HCT116 (cell line): ENCODE results near the gene LDLRAD4. TPM values are rescaled to one million over a fixed set of nuclear protein-coding genes. Genes with fewer than 3 reads are reported as not detected.

ENCODE experiments used
- ATAC-seq: fragments of 200-7000 bp; cut with Tn5 transposase; 2 replicates; pipeline ENCODE4 v1.9.1; 2020; ENCODE audit warnings: mild to moderate bottlenecking, moderate library complexity
- BruUV-seq: library from RNA; stranded (reverse); fragments of 400-500 nt; replicated peaks from 2 replicates; lab custom pipeline; 2021; lab: Mats Ljungman, UMichigan
- CTCF ChIA-PET: fragments of 300-600 bp; sonication (Branson Sonifier 250); formaldehyde crosslinking; loops from one replicate; lab custom pipeline; 2021; ENCODE audit warnings: antibody characterized with exemption; lab: Charles Lee
- POLR2A ChIA-PET: fragments of 300-600, 350-600 bp; sonication (Branson Sonifier 250); formaldehyde crosslinking; loops from one replicate; lab custom pipeline; 2021; ENCODE audit warnings: antibody characterized with exemption; lab: Charles Lee
- RAD21 ChIA-PET, 2 experiments: fragments of 300-600 bp; sonication (Branson Sonifier 250); formaldehyde crosslinking; loops; one replicate each; lab custom pipeline; 2023; ENCODE audit warnings: low total read pairs in 2 of 2; ENCODE audit not compliant: uncharacterized antibody in 2 of 2, unreplicated experiment in 2 of 2, low non-redundant PET in 1 of 2; lab: Charles Lee
- DNase-seq: peaks from one replicate; pipeline ENCODE4 v3.0.0-alpha.2; 2010; ENCODE audit warnings: low read depth, low spot score
- H2AFZ ChIP-seq: fragments of 200-600 bp; shearing (Covaris generic), sonication (generic); 2 replicates; pipeline ENCODE4 v1.6.1; 2017; ENCODE audit warnings: low read depth, mixed run types, mixed read lengths, antibody characterized with exemption, low read length; ENCODE audit not compliant: poor library complexity, severe bottlenecking
- H3K27ac ChIP-seq: 2 replicates; pipeline ENCODE4 v1.5.1; 2012; ENCODE audit warnings: low read depth, low read length
- H3K27me3 ChIP-seq: fragments of 200-600 bp; sonication (generic); 2 replicates; pipeline ENCODE4 v1.6.1; 2016; ENCODE audit warnings: mixed run types, low read length, mixed read lengths; ENCODE audit not compliant: insufficient read depth
- H3K36me3 ChIP-seq, 2 experiments: fragments of 200-500 bp in 1 of 2; fragments of 200-600 bp in 1 of 2; sonication (Bioruptor generic) in 1 of 2; sonication (generic) in 1 of 2; 2 replicates each; pipeline versions ENCODE4 v1.5.1 to v1.6.1; 2014 to 2016; ENCODE audit warnings: low read length in 2 of 2, inconsistent platforms in 1 of 2, mixed read lengths in 1 of 2, mixed run types in 1 of 2; ENCODE audit not compliant: insufficient read depth in 2 of 2, control insufficient read depth in 1 of 2
- H3K4me1 ChIP-seq, 2 experiments: fragments of 200-600 bp in 1 of 2; sonication (generic) in 1 of 2; 2 replicates each; pipeline versions ENCODE4 v1.5.1 to v1.6.1; 2012 to 2017; ENCODE audit warnings: low read length in 2 of 2, inconsistent platforms in 1 of 2, mild to moderate bottlenecking in 1 of 2, mixed read lengths in 1 of 2, mixed run types in 1 of 2, moderate library complexity in 1 of 2; ENCODE audit not compliant: insufficient read depth in 2 of 2, control insufficient read depth in 1 of 2
- H3K4me2 ChIP-seq: fragments of 200-600 bp; sonication (generic); 2 replicates; pipeline ENCODE4 v1.6.1; 2017; ENCODE audit warnings: mixed run types, low read length, mixed read lengths
- H3K4me3 ChIP-seq, 2 experiments: fragments of 200-600 bp in 1 of 2; sonication (generic) in 1 of 2; replicated peaks in 1 of 2; 2 replicates each; pipeline ENCODE4 v1.5.1; 2011 to 2016; ENCODE audit warnings: low read length in 2 of 2, control low read depth in 1 of 2, low read depth in 1 of 2, mild to moderate bottlenecking in 1 of 2, mixed read lengths in 1 of 2, mixed run types in 1 of 2
- H3K79me2 ChIP-seq: fragments of 200-600 bp; sonication (generic); 2 replicates; pipeline ENCODE4 v1.6.1; 2017; ENCODE audit warnings: mild to moderate bottlenecking, mixed run types, low read length, moderate library complexity, mixed read lengths; ENCODE audit not compliant: insufficient read depth
- H3K9ac ChIP-seq: fragments of 200-600 bp; sonication (generic); 2 replicates; pipeline ENCODE4 v1.6.1; 2016; ENCODE audit warnings: low read length, mixed read lengths
- H3K9me2 ChIP-seq: fragments of 200-600 bp; sonication (generic), shearing (Covaris generic); 2 replicates; pipeline ENCODE4 v1.6.1; 2017; ENCODE audit warnings: mixed run types, mild to moderate bottlenecking, moderate library complexity; ENCODE audit not compliant: insufficient read depth
- H3K9me3 ChIP-seq, 2 experiments: fragments of 200-500 bp in 1 of 2; fragments of 200-600 bp in 1 of 2; sonication (Bioruptor generic) in 1 of 2; sonication (generic) in 1 of 2; 2 replicates each; pipeline ENCODE4 v1.6.1; 2014 to 2017; ENCODE audit warnings: low read length in 2 of 2, mixed read lengths in 2 of 2, inconsistent platforms in 1 of 2, low read depth in 1 of 2, mild to moderate bottlenecking in 1 of 2, mixed run types in 1 of 2, moderate library complexity in 1 of 2; ENCODE audit not compliant: control insufficient read depth in 1 of 2, insufficient read depth in 1 of 2
- H4K20me1 ChIP-seq: fragments of 200-600 bp; sonication (generic), shearing (Covaris generic); 2 replicates; pipeline ENCODE4 v1.6.1; 2017; ENCODE audit warnings: mixed run types, mild to moderate bottlenecking, moderate library complexity; ENCODE audit not compliant: insufficient read depth
- CBX3 ChIP-seq: IDR thresholded peaks from 2 replicates; pipeline ENCODE4 v1.6.1; 2012; ENCODE audit warnings: low read depth
- CTCF ChIP-seq, 3 experiments: fragments of 200-600 bp in 1 of 3; sonication (generic) in 1 of 3; IDR thresholded peaks in 2 of 3; conservative IDR thresholded peaks in 1 of 3; 2 replicates each; pipeline ENCODE4 v1.5.1; 2012 to 2017; ENCODE audit warnings: low read depth in 2 of 3, low read length in 2 of 3, antibody characterized with exemption in 1 of 3, borderline replicate concordance in 1 of 3, control low read depth in 1 of 3, mild to moderate bottlenecking in 1 of 3, mixed read lengths in 1 of 3, mixed run types in 1 of 3, moderate library complexity in 1 of 3; ENCODE audit not compliant: insufficient read depth in 1 of 3
- ELF1 ChIP-seq: IDR thresholded peaks from 2 replicates; pipeline ENCODE4 v1.6.1; 2012; ENCODE audit warnings: low read depth, borderline replicate concordance
- EZH2phosphoT487 ChIP-seq: fragments of 200-600 bp; IDR thresholded peaks from 2 replicates; pipeline ENCODE4 v1.6.1; 2018; ENCODE audit warnings: antibody characterized with exemption, borderline replicate concordance
- FOSL1 ChIP-seq: IDR thresholded peaks from 2 replicates; pipeline ENCODE4 v1.6.1; 2012; ENCODE audit warnings: low read depth
- RAD21 ChIP-seq: IDR thresholded peaks from 2 replicates; pipeline ENCODE4 v1.6.1; 2012; ENCODE audit warnings: low read depth, mild to moderate bottlenecking
- REST ChIP-seq: IDR thresholded peaks from 2 replicates; pipeline ENCODE4 v1.6.1; 2012; ENCODE audit warnings: low read depth
- SP1 ChIP-seq: IDR thresholded peaks from 2 replicates; pipeline ENCODE4 v1.6.1; 2012; ENCODE audit warnings: low read depth
- SRF ChIP-seq: IDR thresholded peaks from 2 replicates; pipeline ENCODE4 v1.6.1; 2012; ENCODE audit warnings: low read depth
- TCF7L2 ChIP-seq: IDR thresholded peaks from 2 replicates; pipeline ENCODE4 v1.7.0; 2011; ENCODE audit warnings: borderline replicate concordance, inconsistent platforms; ENCODE audit not compliant: insufficient read depth, insufficient read length; ENCODE audit errors: extremely low read depth
- ZBTB33 ChIP-seq: IDR thresholded peaks from 2 replicates; pipeline ENCODE4 v1.6.1; 2011; ENCODE audit warnings: mild to moderate bottlenecking, low read length, moderate library complexity; ENCODE audit not compliant: insufficient replicate concordance; ENCODE audit errors: extremely low read depth
- intact Hi-C: fragments of 100-400 bp; cut with micrococcal nuclease; formaldehyde crosslinking; loops from 2 replicates; pipeline ENCODE4 v1.10.0; 2022
- total RNA-seq: library from RNA; stranded (reverse); gene quantifications from one replicate; pipeline ENCODE4 v1.2.1, GENCODE V29; 2021; ENCODE audit not compliant: unreplicated experiment

LDLRAD4 gene
- total RNA-seq, 1 experiment from 2014 or later, result 1.2 TPM

- intact Hi-C loops, result no loop called here
- Histone ChIP-seq H3K36me3 (no peaks in the 10 kb centered on the region), H3K27me3 (no peaks in the 10 kb centered on the region), H3K9ac (no peak overlapping the region), H3K4me3 (no peak overlapping the region), H4K20me1 (no peaks in the 10 kb centered on the region), H3K4me2 (no peak overlapping the region), H3K9me3 (no peaks in the 10 kb centered on the region), H3K79me2 (no peaks in the 10 kb centered on the region), H2AFZ (no peak overlapping the region), H3K27ac (no peak overlapping the region), H3K4me1 (no peaks in the 10 kb centered on the region; a peak in 1 of 4 replicates), H3K9me2 (no peaks in the 10 kb centered on the region)
- ChIA-PET CTCF (no interaction called here), POLR2A (no interaction called here), RAD21 (no interaction called here)
- BruUV-seq, result no TSS peak
- TF ChIP-seq TCF7L2 (no peak), ELF1 (no peak), FOSL1 (no peak), EZH2phosphoT487 (no peak), CBX3 (no peak)
- ATAC-seq (no peak), DNase-seq (no peak)
These were observed 8.1 kb downstream of the LDLRAD4 start for GRCh38 chr18:13226533-13227144.

GRCh38 chr18:13227910-13228309 lies 9.3 kb downstream of the LDLRAD4 start:
- H2AFZ ChIP-seq, result no peak overlapping the region
- H4K20me1 ChIP-seq, result no peaks in the 10 kb centered on the region
- H3K4me3 ChIP-seq, result no peak overlapping the region
- H3K79me2 ChIP-seq, result no peaks in the 10 kb centered on the region
- no peaks in the 10 kb centered on the region for H3K36me3 ChIP-seq
- no peaks in the 10 kb centered on the region; a peak in 1 of 4 replicates for H3K4me1 ChIP-seq
- H3K4me2 ChIP-seq, result no peak overlapping the region
- H3K27ac ChIP-seq, result no peak overlapping the region
- ChIA-PET CTCF (interaction anchor here (0.8 kb wide), 1 partner anchor 12 kb away, joined by 3 read pairs; no protein-coding TSS in a partner anchor), POLR2A (no interaction called here), RAD21 (no interaction called here)
- intact Hi-C loops, result no loop called here
- no TSS peak for BruUV-seq
- DNase-seq (no peak), ATAC-seq (no peak)
- no peaks in the 10 kb centered on the region for H3K9me3 ChIP-seq
- no peak overlapping the region for H3K9ac ChIP-seq
- H3K9me2 ChIP-seq, result no peaks in the 10 kb centered on the region
- no peaks in the 10 kb centered on the region for H3K27me3 ChIP-seq
- no peak for TF ChIP-seq FOSL1
- TF ChIP-seq ELF1, result no peak
- no peak for TF ChIP-seq CTCF (IDR thresholded peaks at IDR 0.05 in 2 of 3, conservative IDR thresholded peaks at IDR 0.05 in 1 of 3; ENCODE audit: borderline replicate concordance in 1 of 3, insufficient read depth in 1 of 3, low read depth in 2 of 3, low read length in 2 of 3)
- TF ChIP-seq SP1, result no peak
- TF ChIP-seq ZBTB33, result no peak
- no peak for TF ChIP-seq REST
- no peak for TF ChIP-seq RAD21
- no peak for TF ChIP-seq EZH2phosphoT487
- TF ChIP-seq SRF, result no peak
- TF ChIP-seq CBX3, result no peak
